DMS53 (cell line): ENCODE data around the gene SSPN.
A peak's percentile ranks its signal among the peaks of the same experiment; 100 is the strongest.

ENCODE experiments used
- DNase-seq: peaks from one replicate; lab custom pipeline; 2025; lab: John Stamatoyannopoulos, UW

SSPN gene

GRCh38 chr12:26285401-26285800, 90.0 kb downstream of the SSPN start:
- DNase-seq: no peak

GRCh38 chr12:26286186-26286585, 90.8 kb downstream of the SSPN start:
- DNase-seq: no peak

GRCh38 chr12:26287671-26288381, 92.5 kb downstream of the SSPN start:
- no peak for DNase-seq

GRCh38 chr12:26290565-26290964, 95.2 kb downstream of the SSPN start:
- no peak for DNase-seq

- DNase-seq: no peak
Observed at GRCh38 chr12:26292596-26292995, 97.2 kb downstream of the SSPN start.

GRCh38 chr12:26293612-26294011, 98.2 kb downstream of the SSPN start:
- DNase-seq: no peak

- DNase-seq: no peak
Observed at GRCh38 chr12:26295001-26295400, 99.6 kb downstream of the SSPN start.

- no peak for DNase-seq
Observed at GRCh38 chr12:26297396-26298070, 102.2 kb downstream of the SSPN start.

GRCh38 chr12:26298785-26299621, 103.6 kb downstream of the SSPN start:
- DNase-seq: peak; percentile 76

- no peak for DNase-seq
Observed at GRCh38 chr12:26299751-26300150, 104.4 kb downstream of the SSPN start.
